ENCODE measurements around the gene RIOK2. TPM values are rescaled to one million over a fixed set of nuclear protein-coding genes. Genes with fewer than 3 reads are reported as not detected.
A peak's percentile ranks its signal among the peaks of the same experiment; 100 is the strongest.
"Not testable (repeated sequence)": the region's sequence is repeated elsewhere in the genome, so short reads cannot be mapped to it uniquely, and the experiment has no call there.

The RIOK2 gene
- total RNA-seq, 1 experiment from 2014 or later, result 29.6 TPM

GRCh38 chr5:97167435-97167834 is 15.6 kb downstream of the RIOK2 start:
- DNase-seq (ENCODE audit: low read depth), result no peak

- no peak for DNase-seq (ENCODE audit: low read depth)
These were observed 17.3 kb downstream of the RIOK2 start for GRCh38 chr5:97165726-97166125.

GRCh38 chr5:97164846-97165245 is 18.2 kb downstream of the RIOK2 start:
- no peak for DNase-seq (ENCODE audit: low read depth)

GRCh38 chr5:97163790-97164285 is 19.2 kb downstream of the RIOK2 start:
- no peak for DNase-seq (ENCODE audit: low read depth)

- peak; percentile 7 for DNase-seq (ENCODE audit: low read depth)
These were observed 19.7 kb downstream of the RIOK2 start for GRCh38 chr5:97163360-97163764.

GRCh38 chr5:97162045-97162444 is 21.0 kb downstream of the RIOK2 start:
- peak; percentile 70 for DNase-seq (ENCODE audit: low read depth)

GRCh38 chr5:97157689-97158088 is 25.4 kb downstream of the RIOK2 start:
- DNase-seq (ENCODE audit: low read depth), result no peak

- no peak for DNase-seq (ENCODE audit: low read depth)
These were observed 31.7 kb downstream of the RIOK2 start for GRCh38 chr5:97151370-97151769.

GRCh38 chr5:97150401-97150800 is 32.6 kb downstream of the RIOK2 start:
- no peak for DNase-seq (ENCODE audit: low read depth)

- no peak for DNase-seq (ENCODE audit: low read depth)
These were observed 33.3 kb downstream of the RIOK2 start for GRCh38 chr5:97149709-97150108.

- no peak for DNase-seq (ENCODE audit: low read depth)
These were observed 34.8 kb downstream of the RIOK2 start for GRCh38 chr5:97148288-97148687.

GRCh38 chr5:97143704-97144103 is 39.3 kb downstream of the RIOK2 start:
- DNase-seq (ENCODE audit: low read depth), result no peak

GRCh38 chr5:97142521-97143254 is 40.4 kb downstream of the RIOK2 start, which contains the start of gene LIX1:
TSS of gene LIX1 (minus strand) at chr5:97142611. CDS start at chr5:97142576, 35 bp downstream.
- DNase-seq (ENCODE audit: low read depth), result peak; percentile 47

GRCh38 chr5:97141539-97141938 is 41.5 kb downstream of the RIOK2 start:
- DNase-seq (ENCODE audit: low read depth), result no peak

- DNase-seq (ENCODE audit: low read depth), result no peak
These were observed 42.0 kb downstream of the RIOK2 start for GRCh38 chr5:97141031-97141430.

- not testable (repeated sequence) for DNase-seq (ENCODE audit: low read depth)
These were observed 42.8 kb downstream of the RIOK2 start for GRCh38 chr5:97140250-97140649.

- DNase-seq (ENCODE audit: low read depth), result no peak
These were observed 46.6 kb downstream of the RIOK2 start for GRCh38 chr5:97136475-97136874.

GRCh38 chr5:97135868-97136267 is 47.2 kb downstream of the RIOK2 start:
- DNase-seq (ENCODE audit: low read depth), result no peak

- no peak for DNase-seq (ENCODE audit: low read depth)
These were observed 48.4 kb downstream of the RIOK2 start for GRCh38 chr5:97134634-97135033.

GRCh38 chr5:97133101-97133500 is 49.9 kb downstream of the RIOK2 start:
- no peak for DNase-seq (ENCODE audit: low read depth)

- DNase-seq (ENCODE audit: low read depth), result no peak
These were observed 51.1 kb downstream of the RIOK2 start for GRCh38 chr5:97131921-97132320.

GRCh38 chr5:97131139-97131710 is 51.8 kb downstream of the RIOK2 start:
- peak; percentile 17 for DNase-seq (ENCODE audit: low read depth)

- DNase-seq (ENCODE audit: low read depth), result no peak
These were observed 55.3 kb downstream of the RIOK2 start for GRCh38 chr5:97127727-97128126.

All from M059J (cell line).